ENCODE data around the gene PTMA.
"Not testable (repeated sequence)": the region's sequence is repeated elsewhere in the genome, so short reads cannot be mapped to it uniquely, and the experiment has no call there.

PTMA gene

GRCh38 chr2:231707927-231708772 is at the start of gene PTMA:
PTMA (plus strand) TSS chr2:231708525; CDS start chr2:231708707, 182 bp downstream.
- peak; percentile 99 for DNase-seq

GRCh38 chr2:231660073-231660472 is 48.3 kb upstream of the PTMA start:
- DNase-seq = not testable (repeated sequence)

GRCh38 chr2:231660860-231661259 is 47.5 kb upstream of the PTMA start:
- no peak for DNase-seq

GRCh38 chr2:231661422-231662027 is 46.8 kb upstream of the PTMA start:
- peak; percentile 63 for DNase-seq

- peak; percentile 96 for DNase-seq
Observed at GRCh38 chr2:231662028-231662810, 46.1 kb upstream of the PTMA start.

GRCh38 chr2:231662811-231663457 is 45.4 kb upstream of the PTMA start:
- DNase-seq = no peak

GRCh38 chr2:231663458-231664212 is 44.7 kb upstream of the PTMA start:
- no peak for DNase-seq

GRCh38 chr2:231664727-231665126 is 43.6 kb upstream of the PTMA start:
- DNase-seq = no peak

- DNase-seq = no peak
Observed at GRCh38 chr2:231665245-231666170, 42.8 kb upstream of the PTMA start.

GRCh38 chr2:231666171-231667095 is 41.9 kb upstream of the PTMA start:
- DNase-seq = peak; percentile 93

GRCh38 chr2:231667096-231667427 is 41.3 kb upstream of the PTMA start:
- no peak for DNase-seq

- DNase-seq = no peak
Observed at GRCh38 chr2:231667496-231667895, 40.8 kb upstream of the PTMA start.

- no peak for DNase-seq
Observed at GRCh38 chr2:231668981-231669380, 39.3 kb upstream of the PTMA start.

GRCh38 chr2:231671270-231672050 is 36.9 kb upstream of the PTMA start:
- no peak for DNase-seq

GRCh38 chr2:231672617-231673347 is 35.5 kb upstream of the PTMA start:
- no peak for DNase-seq

- no peak for DNase-seq
Observed at GRCh38 chr2:231673348-231673770, 35.0 kb upstream of the PTMA start.

GRCh38 chr2:231674587-231675338 is 33.6 kb upstream of the PTMA start:
- DNase-seq = peak; percentile 65

GRCh38 chr2:231676243-231676642 is 32.1 kb upstream of the PTMA start:
- DNase-seq = no peak
